ENCODE data around the gene PAPLN.
A peak's percentile ranks its signal among the peaks of the same experiment; 100 is the strongest.

Gene PAPLN

GRCh38 chr14:73246387-73247150 is 9.3 kb downstream of the PAPLN start:
- no peak overlapping the region for H3K27ac ChIP-seq (ENCODE audit: low read depth, low read length)
- no peak overlapping the region for H3K9ac ChIP-seq (ENCODE audit: low read depth, low read length)
- H3K4me1 ChIP-seq (ENCODE audit: control insufficient read depth, insufficient read depth, low read length) = peaks cover 1% of the 10 kb centered on the region; the same call in 1 of the 2 replicates
- H3K4me3 ChIP-seq (ENCODE audit: low read depth, low read length) = peak overlapping the region; percentile 65; the same call in 1 of the 2 replicates
- no peaks in the 10 kb centered on the region for H3K27me3 ChIP-seq (ENCODE audit: control insufficient read depth, insufficient read depth, low read length)
- H3K9me3 ChIP-seq (ENCODE audit: control insufficient read depth, insufficient read depth, low read length) = no peaks in the 10 kb centered on the region
- peaks cover 9% of the 10 kb centered on the region; the same call in 1 of the 2 replicates for H3K36me3 ChIP-seq (ENCODE audit: control insufficient read depth, insufficient read depth, low read length)

DNA sequence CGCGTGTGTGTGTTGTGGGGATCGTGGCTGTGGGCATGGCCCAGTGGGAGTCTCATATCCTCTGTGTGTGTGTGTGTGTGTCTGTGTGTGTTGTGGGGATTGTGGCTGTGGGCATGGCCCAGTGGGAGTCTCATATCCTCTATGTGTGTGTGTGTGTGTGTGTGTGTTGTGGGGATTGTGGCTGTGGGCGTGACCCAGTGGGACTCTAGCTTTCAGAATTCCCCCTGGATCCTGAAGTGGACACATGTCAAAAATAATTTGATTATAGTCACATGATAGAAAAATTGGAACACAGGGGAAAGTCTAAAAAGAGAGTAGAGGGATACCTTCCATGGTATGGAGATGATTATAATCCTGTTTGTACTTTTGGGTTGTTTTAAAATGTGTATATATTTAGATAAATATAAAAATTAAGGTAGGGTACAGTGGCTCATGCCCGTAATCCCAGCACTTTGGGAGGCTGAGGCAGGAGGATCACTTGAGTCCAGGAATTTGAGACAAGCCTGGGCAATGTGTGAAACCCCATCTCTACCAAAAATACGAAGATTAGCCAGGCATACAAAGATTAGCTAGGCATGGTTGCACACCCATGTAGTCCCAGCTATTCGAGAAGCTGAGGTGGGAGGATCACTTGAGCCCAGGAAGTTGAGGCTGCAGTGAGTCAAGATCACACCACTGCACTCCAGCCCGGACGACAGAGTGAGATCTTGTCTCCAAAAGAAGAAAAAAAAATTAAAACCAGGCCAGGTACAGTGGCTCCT is 11.0 kb downstream of the PAPLN start:
- Histone ChIP-seq H3K27ac (ENCODE audit: low read depth, low read length) (no peak overlapping the region), H3K9ac (ENCODE audit: low read depth, low read length) (no peak overlapping the region), H3K4me1 (ENCODE audit: control insufficient read depth, insufficient read depth, low read length) (no peaks in the 10 kb centered on the region), H3K4me3 (ENCODE audit: low read depth, low read length) (no peak overlapping the region), H3K36me3 (ENCODE audit: control insufficient read depth, insufficient read depth, low read length) (peaks cover 9% of the 10 kb centered on the region; the same call in 1 of the 2 replicates), H3K9me3 (ENCODE audit: control insufficient read depth, insufficient read depth, low read length) (no peaks in the 10 kb centered on the region), H3K27me3 (ENCODE audit: control insufficient read depth, insufficient read depth, low read length) (no peaks in the 10 kb centered on the region)

DNA sequence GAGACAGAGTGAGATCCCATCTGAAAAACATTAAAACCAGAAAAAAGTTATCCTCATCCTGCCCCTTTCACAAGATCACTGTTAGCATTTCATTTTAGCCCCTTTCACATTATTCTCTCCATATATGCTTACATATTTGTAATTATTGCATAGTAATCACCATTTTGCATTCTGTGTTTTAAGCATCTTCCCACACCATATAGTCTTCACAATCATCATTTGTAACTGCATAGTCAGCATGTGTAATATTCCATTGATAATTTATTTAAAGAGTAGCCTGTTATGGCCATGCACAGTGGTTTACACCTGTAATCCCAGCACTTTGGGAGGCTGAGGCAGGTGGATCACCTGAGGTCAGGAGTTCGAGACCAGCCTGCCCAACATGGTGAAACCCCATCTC is 11.8 kb downstream of the PAPLN start:
- Histone ChIP-seq H3K4me1 (ENCODE audit: control insufficient read depth, insufficient read depth, low read length) (no peaks in the 10 kb centered on the region), H3K36me3 (ENCODE audit: control insufficient read depth, insufficient read depth, low read length) (peaks cover 9% of the 10 kb centered on the region; the same call in 1 of the 2 replicates), H3K4me3 (ENCODE audit: low read depth, low read length) (no peak overlapping the region), H3K9me3 (ENCODE audit: control insufficient read depth, insufficient read depth, low read length) (no peaks in the 10 kb centered on the region), H3K27ac (ENCODE audit: low read depth, low read length) (no peak overlapping the region), H3K9ac (ENCODE audit: low read depth, low read length) (no peak overlapping the region), H3K27me3 (ENCODE audit: control insufficient read depth, insufficient read depth, low read length) (no peaks in the 10 kb centered on the region)

- no peak overlapping the region for H3K4me3 ChIP-seq (ENCODE audit: low read depth, low read length)
- no peak overlapping the region for H3K9ac ChIP-seq (ENCODE audit: low read depth, low read length)
- no peaks in the 10 kb centered on the region for H3K4me1 ChIP-seq (ENCODE audit: control insufficient read depth, insufficient read depth, low read length)
- H3K27ac ChIP-seq (ENCODE audit: low read depth, low read length) = no peak overlapping the region
- H3K27me3 ChIP-seq (ENCODE audit: control insufficient read depth, insufficient read depth, low read length) = no peaks in the 10 kb centered on the region
- H3K9me3 ChIP-seq (ENCODE audit: control insufficient read depth, insufficient read depth, low read length) = no peaks in the 10 kb centered on the region
- peaks cover 9% of the 10 kb centered on the region; the same call in 1 of the 2 replicates for H3K36me3 ChIP-seq (ENCODE audit: control insufficient read depth, insufficient read depth, low read length)
Measured at GRCh38 chr14:73249564-73250316, 12.4 kb downstream of the PAPLN start.

- Histone ChIP-seq H3K4me3 (ENCODE audit: low read depth, low read length) (no peak overlapping the region), H3K27me3 (ENCODE audit: control insufficient read depth, insufficient read depth, low read length) (no peaks in the 10 kb centered on the region), H3K36me3 (ENCODE audit: control insufficient read depth, insufficient read depth, low read length) (peaks cover 9% of the 10 kb centered on the region; the same call in 1 of the 2 replicates), H3K4me1 (ENCODE audit: control insufficient read depth, insufficient read depth, low read length) (no peaks in the 10 kb centered on the region), H3K9ac (ENCODE audit: low read depth, low read length) (no peak overlapping the region), H3K9me3 (ENCODE audit: control insufficient read depth, insufficient read depth, low read length) (no peaks in the 10 kb centered on the region), H3K27ac (ENCODE audit: low read depth, low read length) (no peak overlapping the region)
Measured at GRCh38 chr14:73250317-73250713, 13.0 kb downstream of the PAPLN start.

DNA sequence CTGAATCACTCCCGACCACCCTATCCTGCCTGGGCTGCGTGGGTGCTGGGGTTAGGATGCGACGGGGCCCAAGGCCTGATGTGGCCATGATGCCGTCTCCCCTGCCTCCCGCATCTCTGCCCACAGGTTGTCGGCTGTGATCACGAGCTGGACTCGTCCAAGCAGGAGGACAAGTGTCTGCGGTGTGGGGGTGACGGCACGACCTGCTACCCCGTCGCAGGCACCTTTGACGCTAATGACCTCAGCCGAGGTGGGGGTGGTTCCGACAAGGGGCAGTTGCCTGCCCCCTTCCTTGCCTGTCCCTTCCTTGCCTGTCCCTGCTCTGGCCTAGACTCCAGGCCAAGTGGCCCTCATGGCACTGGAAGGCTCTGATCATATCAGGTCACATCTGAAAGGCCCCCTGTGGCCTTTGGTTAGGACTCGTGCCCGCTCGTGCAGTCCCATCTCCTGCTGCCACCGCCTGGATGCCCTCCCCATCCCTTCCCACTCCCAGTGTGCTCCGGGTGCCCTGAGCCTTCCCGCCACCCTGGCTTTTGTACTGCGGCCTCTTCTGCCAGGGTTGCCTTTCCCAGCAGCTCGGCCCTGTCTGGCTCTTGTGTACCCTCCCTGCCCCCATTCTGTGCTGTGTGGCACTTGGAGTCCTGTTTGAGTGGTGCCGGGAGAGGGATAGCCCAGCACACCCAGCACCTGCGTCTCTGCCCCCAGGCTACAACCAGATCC is 13.6 kb downstream of the PAPLN start:
- no peak overlapping the region for H3K9ac ChIP-seq (ENCODE audit: low read depth, low read length)
- H3K27me3 ChIP-seq (ENCODE audit: control insufficient read depth, insufficient read depth, low read length) = no peaks in the 10 kb centered on the region
- H3K36me3 ChIP-seq (ENCODE audit: control insufficient read depth, insufficient read depth, low read length) = peaks cover 9% of the 10 kb centered on the region; the same call in 1 of the 2 replicates
- no peaks in the 10 kb centered on the region for H3K4me1 ChIP-seq (ENCODE audit: control insufficient read depth, insufficient read depth, low read length)
- no peak overlapping the region for H3K27ac ChIP-seq (ENCODE audit: low read depth, low read length)
- H3K4me3 ChIP-seq (ENCODE audit: low read depth, low read length) = no peak overlapping the region
- no peaks in the 10 kb centered on the region for H3K9me3 ChIP-seq (ENCODE audit: control insufficient read depth, insufficient read depth, low read length)

- no peaks in the 10 kb centered on the region for H3K27me3 ChIP-seq (ENCODE audit: control insufficient read depth, insufficient read depth, low read length)
- no peak overlapping the region for H3K9ac ChIP-seq (ENCODE audit: low read depth, low read length)
Measured at GRCh38 chr14:73251516-73252215, 14.4 kb downstream of the PAPLN start.

DNA sequence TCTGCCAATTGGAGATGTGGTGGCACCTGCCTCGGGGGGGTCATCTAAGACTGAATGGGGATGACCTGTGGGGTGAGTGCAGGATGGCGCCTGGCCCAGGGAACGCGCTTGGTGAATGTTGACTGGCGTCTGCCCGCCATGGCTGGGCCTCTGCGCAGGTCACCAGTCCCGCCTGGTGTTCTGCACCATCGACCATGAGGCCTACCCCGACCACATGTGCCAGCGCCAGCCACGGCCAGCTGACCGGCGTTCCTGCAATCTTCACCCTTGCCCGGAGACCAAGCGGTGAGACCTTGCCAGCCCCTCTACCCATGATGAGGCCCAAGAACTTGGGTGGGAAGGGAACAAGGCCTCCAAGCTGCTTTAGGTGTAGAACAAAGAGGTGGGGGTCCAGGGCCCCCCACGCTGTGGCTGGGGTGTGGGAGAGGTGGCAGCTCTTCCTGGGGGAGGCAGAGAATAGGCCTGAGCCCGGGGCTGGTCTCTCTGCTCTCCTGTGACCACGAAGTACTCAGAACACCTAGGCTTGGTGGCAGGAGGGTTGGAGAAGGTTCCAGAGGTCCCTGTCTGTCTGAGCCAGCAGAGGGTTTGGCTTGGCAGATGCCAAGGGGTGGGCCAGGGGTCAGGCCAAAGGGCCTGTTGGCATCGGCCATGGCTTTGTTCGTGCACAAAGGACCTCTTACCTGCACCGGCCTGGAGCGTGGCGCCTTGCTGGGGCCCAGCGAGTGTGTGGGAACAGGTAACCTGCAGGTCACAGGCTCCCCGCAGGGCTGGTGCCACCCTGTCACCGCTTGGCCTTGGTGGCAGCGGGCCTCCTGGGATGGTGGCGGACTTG is 15.4 kb downstream of the PAPLN start:
- H3K9me3 ChIP-seq (ENCODE audit: control insufficient read depth, insufficient read depth, low read length) = no peaks in the 10 kb centered on the region
- no peak overlapping the region for H3K4me3 ChIP-seq (ENCODE audit: low read depth, low read length)
- peaks cover 9% of the 10 kb centered on the region; the same call in 1 of the 2 replicates for H3K36me3 ChIP-seq (ENCODE audit: control insufficient read depth, insufficient read depth, low read length)
- no peak overlapping the region for H3K9ac ChIP-seq (ENCODE audit: low read depth, low read length)
- H3K27me3 ChIP-seq (ENCODE audit: control insufficient read depth, insufficient read depth, low read length) = no peaks in the 10 kb centered on the region
- H3K4me1 ChIP-seq (ENCODE audit: control insufficient read depth, insufficient read depth, low read length) = no peaks in the 10 kb centered on the region
- H3K27ac ChIP-seq (ENCODE audit: low read depth, low read length) = no peak overlapping the region

More at GRCh38 chr14:73251516-73252215, 14.4 kb downstream of the PAPLN start:
- Histone ChIP-seq H3K36me3 (ENCODE audit: control insufficient read depth, insufficient read depth, low read length) (peaks cover 9% of the 10 kb centered on the region; the same call in 1 of the 2 replicates), H3K9me3 (ENCODE audit: control insufficient read depth, insufficient read depth, low read length) (no peaks in the 10 kb centered on the region), H3K27ac (ENCODE audit: low read depth, low read length) (no peak overlapping the region), H3K4me1 (ENCODE audit: control insufficient read depth, insufficient read depth, low read length) (no peaks in the 10 kb centered on the region), H3K4me3 (ENCODE audit: low read depth, low read length) (no peak overlapping the region)

DNA sequence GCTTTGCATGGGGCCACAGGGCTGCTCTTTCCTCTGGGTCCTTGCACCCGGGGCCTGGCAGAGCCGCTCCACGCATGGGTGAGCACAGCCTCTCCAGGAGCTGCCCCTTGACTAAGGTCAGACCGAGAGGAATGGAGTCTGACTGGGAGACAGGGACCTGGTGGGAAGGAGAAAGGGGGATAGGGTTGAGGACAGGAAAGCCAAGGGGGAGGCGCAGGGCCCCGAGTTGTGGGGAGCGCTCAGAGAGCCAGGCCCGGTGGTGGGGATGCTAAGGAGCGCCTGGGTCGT is 16.0 kb downstream of the PAPLN start:
- Histone ChIP-seq H3K27ac (ENCODE audit: low read depth, low read length) (no peak overlapping the region), H3K27me3 (ENCODE audit: control insufficient read depth, insufficient read depth, low read length) (no peaks in the 10 kb centered on the region), H3K9me3 (ENCODE audit: control insufficient read depth, insufficient read depth, low read length) (no peaks in the 10 kb centered on the region), H3K9ac (ENCODE audit: low read depth, low read length) (no peak overlapping the region), H3K4me3 (ENCODE audit: low read depth, low read length) (no peak overlapping the region), H3K4me1 (ENCODE audit: control insufficient read depth, insufficient read depth, low read length) (no peaks in the 10 kb centered on the region), H3K36me3 (ENCODE audit: control insufficient read depth, insufficient read depth, low read length) (peaks cover 9% of the 10 kb centered on the region; the same call in 1 of the 2 replicates)

Data from HUES48 (cell line).